ENCODE results near the gene UNC5A. TPM values are rescaled to one million over a fixed set of nuclear protein-coding genes. Genes with fewer than 3 reads are reported as not detected.

The UNC5A gene
- total and polyA plus RNA-seq, 8 donors: 0.09 to 3.6 (median 0.32) TPM

GRCh38 chr5:176875014-176875550 is 64.7 kb downstream of the UNC5A start:
- Histone ChIP-seq H3K4me3 (no peak overlapping the region), H3K27ac (no peak overlapping the region), H3K36me3 (no peaks in the 10 kb centered on the region), H3K9me3 (no peaks in the 10 kb centered on the region), H3K4me1 (no peaks in the 10 kb centered on the region), H3K27me3 (no peaks in the 10 kb centered on the region)
- intact Hi-C loops (cut with DNase I): no loop called here
- no peak for TF ChIP-seq CTCF (IDR thresholded peaks at IDR 0.05)
- FAIRE-seq (no peak), ATAC-seq (no peak), DNase-seq (peak in 1 of 6 donors; percentile 31)
- 39 to 44% methylated on average over 17 of the region's 17 CpGs for WGBS, 2 donors

- Histone ChIP-seq H3K36me3 (no peaks in the 10 kb centered on the region), H3K4me3 (no peak overlapping the region), H3K9me3 (no peaks in the 10 kb centered on the region), H3K27me3 (no peaks in the 10 kb centered on the region), H3K27ac (no peak overlapping the region), H3K4me1 (no peaks in the 10 kb centered on the region)
- peak in 1 of 6 donors; percentile 23 for DNase-seq
- ATAC-seq: no peak
- intact Hi-C loops (cut with DNase I): no loop called here
- 30% methylated on average over 27 of the region's 27 CpGs for WGBS, 2 donors
- TF ChIP-seq CTCF (IDR thresholded peaks at IDR 0.05): no peak
- FAIRE-seq: no peak
Measured at GRCh38 chr5:176875783-176876505, 65.6 kb downstream of the UNC5A start.

- DNase-seq (peak in 1 of 6 donors; percentile 60), FAIRE-seq (no peak), ATAC-seq (no peak)
- TF ChIP-seq CTCF (IDR thresholded peaks at IDR 0.05): no peak
- Histone ChIP-seq H3K27me3 (no peaks in the 10 kb centered on the region), H3K9me3 (no peaks in the 10 kb centered on the region), H3K4me3 (no peak overlapping the region), H3K27ac (no peak overlapping the region), H3K4me1 (no peaks in the 10 kb centered on the region), H3K36me3 (no peaks in the 10 kb centered on the region)
- intact Hi-C loops (cut with DNase I): no loop called here
- 52 to 56% methylated on average over 22 to 24 of the region's 24 CpGs for WGBS, 2 donors
Measured at GRCh38 chr5:176876506-176877431, 66.4 kb downstream of the UNC5A start.

- Histone ChIP-seq H3K36me3 (no peaks in the 10 kb centered on the region), H3K9me3 (no peaks in the 10 kb centered on the region), H3K4me3 (no peak overlapping the region), H3K4me1 (no peaks in the 10 kb centered on the region), H3K27ac (no peak overlapping the region), H3K27me3 (no peaks in the 10 kb centered on the region)
- DNase-seq (peak in 1 of 6 donors; percentile 45), ATAC-seq (no peak), FAIRE-seq (no peak)
- intact Hi-C loops (cut with DNase I): no loop called here
- WGBS, 2 donors: 49 to 56% methylated on average over 21 of the region's 21 CpGs
- TF ChIP-seq CTCF (IDR thresholded peaks at IDR 0.05): no peak
Measured at GRCh38 chr5:176877793-176878331, 67.5 kb downstream of the UNC5A start.

Data from pancreas (tissue), 10 donors.